Activated gamma-delta T cell treated with anti-CD3 and anti-CD28 coated beads, Interleukin-2, amount 50 U/mL, for 16 hours (primary cell): ENCODE results near the gene MGMT.

ENCODE experiments used
- DNase-seq: peaks from one replicate; pipeline ENCODE4 v3.0.0-alpha.2; 2020; ENCODE audit warnings: low read depth

MGMT gene

GRCh38 chr10:129690248-129691070 lies 223.4 kb downstream of the MGMT start:
- DNase-seq, result no peak

DNA sequence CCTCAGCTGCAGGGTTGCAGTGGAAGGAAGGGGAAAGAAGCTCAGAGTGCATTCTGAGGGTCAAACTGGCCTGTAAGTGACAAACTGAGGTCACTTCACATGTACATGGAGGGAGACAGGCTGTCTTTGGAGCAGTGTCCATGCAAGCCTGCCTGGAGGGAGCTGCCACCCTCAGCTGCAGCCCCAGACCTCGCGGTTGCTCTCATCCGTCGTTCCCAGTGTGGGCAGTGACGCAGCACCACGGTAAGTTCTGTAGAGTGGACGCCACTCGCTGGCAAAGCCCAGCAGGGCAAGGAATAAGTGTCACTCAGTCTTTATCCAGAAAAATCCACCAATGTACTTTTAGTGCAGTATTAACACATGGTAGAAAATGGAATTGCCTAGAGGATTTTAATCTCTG lies 225.7 kb downstream of the MGMT start:
- no peak for DNase-seq

DNA sequence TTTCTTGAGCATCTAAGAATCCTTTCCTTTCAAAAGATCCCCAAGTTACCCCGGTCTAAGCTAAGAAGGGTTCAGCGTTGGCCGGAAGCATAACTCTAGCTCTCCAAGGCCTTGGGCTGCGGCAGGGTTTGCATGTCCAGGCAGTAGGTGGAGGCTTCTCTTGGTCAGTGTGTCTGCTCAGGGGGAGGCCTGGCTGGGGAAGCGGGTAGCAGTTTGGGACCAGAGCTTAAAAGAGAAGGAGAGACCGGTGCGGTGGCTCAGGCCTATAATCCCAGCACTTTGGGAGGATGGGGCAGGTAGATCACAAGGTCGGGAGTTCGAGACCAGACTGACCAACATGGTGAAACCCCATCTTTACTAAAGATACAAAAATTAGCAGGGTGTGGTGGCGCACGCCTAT lies 226.3 kb downstream of the MGMT start:
- no peak for DNase-seq

GRCh38 chr10:129694184-129694583 lies 227.1 kb downstream of the MGMT start:
- DNase-seq, result no peak

DNA sequence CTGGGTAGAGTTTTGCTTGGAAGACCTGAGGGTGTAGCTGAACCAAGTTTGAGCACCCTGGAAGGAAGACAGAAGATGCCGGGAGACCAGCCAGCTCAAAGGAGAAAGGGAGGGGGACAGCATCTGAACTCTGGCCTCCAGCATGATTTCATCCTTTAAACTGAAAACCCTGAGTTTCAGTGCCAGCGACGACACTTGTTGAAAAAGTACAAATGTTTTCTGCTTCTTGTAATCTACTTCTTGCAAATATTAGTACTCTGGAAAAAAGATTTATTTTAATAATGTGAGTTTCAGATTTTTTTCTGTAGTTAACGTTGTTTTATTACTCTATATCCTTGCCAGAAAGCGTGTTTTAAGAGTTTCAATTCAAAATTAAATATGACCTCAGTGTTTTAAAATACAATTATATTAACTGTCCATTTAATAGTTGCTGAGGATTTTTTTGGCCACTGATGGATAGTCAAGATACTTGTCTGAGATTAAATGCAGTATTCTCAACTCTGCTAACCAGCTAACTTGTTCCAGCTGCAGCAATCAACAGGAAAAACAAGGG lies 227.7 kb downstream of the MGMT start:
- no peak for DNase-seq

DNA sequence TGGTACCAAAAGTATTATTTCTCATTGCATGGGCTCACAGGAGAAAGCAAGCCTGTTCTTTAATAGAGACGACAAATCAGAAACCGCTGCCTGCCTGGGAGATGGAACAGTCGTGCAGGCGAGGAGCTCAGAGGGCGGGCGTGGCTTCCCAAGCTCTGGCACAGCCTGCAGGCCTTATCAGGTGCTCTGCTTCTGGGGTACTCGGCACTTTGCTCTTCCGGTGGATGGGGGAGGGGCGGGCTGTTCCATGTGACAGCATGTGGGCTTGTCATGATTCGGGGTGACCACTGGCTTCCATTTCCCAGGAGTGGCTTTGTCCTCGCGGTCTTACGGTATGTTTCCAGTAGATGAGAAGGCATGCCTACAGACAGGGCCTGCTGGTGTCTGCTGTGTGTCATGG lies 228.6 kb downstream of the MGMT start:
- no peak for DNase-seq

DNA sequence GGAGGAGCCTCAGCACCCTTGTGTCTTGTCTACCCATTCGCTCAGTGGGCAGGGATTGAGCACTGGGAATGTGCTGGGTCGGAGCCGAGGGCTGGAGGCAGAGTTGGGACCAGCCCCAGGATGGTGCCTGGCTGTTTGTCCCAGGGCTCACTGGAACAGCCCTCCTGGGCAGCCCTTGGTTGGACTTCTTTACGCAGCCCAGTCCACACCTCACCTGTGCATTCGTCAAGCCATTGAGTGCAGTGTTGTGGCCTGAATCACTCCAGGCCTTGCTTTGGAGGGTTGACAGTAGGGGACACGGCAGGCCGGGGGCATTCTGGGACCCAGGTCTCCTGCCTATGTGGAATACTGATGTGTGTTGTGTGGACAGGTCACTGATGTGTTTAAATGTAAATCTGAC lies 229.6 kb downstream of the MGMT start:
- no peak for DNase-seq

DNA sequence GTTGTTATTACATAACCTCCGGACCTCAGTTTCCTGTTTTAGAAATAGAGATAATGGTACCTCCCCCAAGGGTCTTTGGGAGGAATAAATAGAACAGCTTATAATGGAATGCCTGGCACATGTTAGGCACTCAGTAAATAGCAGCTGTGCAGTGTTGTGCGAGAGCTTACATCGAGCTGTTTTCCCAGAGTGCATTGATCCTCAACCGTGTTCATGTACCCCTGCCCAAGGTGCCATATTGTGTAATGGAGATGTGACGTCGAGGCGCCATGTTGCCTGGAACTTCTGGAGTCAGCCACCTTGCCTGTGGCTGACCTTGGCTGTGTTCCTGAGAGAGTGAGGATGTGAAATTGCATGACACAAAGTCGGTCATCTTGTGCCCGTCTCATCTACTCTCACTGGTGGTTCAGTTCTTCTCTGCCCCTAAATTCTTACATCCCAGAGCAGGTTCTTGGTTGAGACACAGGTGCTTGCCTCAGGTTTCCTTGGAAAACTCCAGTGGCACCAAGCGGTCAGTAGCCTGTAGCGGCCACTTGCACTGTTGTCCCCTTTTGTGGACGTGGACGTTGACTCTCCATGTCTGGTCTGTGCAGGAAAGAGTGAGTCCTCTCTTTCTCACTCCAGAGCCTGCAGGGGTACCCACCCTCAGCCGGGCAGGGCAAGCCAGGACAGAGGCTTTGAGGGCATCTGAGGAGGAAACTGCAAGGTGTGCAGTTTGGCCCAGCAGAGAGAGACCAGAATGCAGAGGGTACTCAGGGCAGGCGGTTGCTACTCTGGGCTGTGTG lies 230.6 kb downstream of the MGMT start:
- no peak for DNase-seq

GRCh38 chr10:129699722-129700340 lies 232.8 kb downstream of the MGMT start:
- no peak for DNase-seq

GRCh38 chr10:129702605-129703004 lies 235.6 kb downstream of the MGMT start:
- DNase-seq, result no peak

GRCh38 chr10:129703287-129704137 lies 236.5 kb downstream of the MGMT start:
- no peak for DNase-seq

DNA sequence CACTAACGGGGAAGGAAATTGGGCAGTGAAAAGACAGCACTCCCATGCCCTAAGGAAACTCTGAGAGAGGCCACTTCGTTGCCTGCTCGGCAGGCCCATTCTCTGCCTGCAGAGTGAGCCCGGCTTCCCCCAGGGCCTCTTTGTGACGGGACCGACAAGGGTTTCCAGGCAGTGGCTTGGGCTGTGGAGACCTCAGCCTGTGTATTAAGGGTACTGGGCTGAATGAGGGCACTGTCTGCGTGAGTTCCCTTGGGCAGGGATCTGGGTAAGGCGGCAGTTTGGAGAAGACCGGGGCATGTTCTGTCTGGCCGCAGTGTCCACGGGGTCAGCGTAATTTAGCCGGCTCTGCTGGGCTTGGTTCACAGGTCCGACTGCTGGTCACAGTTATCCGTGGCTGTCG lies 237.2 kb downstream of the MGMT start:
- no peak for DNase-seq

DNA sequence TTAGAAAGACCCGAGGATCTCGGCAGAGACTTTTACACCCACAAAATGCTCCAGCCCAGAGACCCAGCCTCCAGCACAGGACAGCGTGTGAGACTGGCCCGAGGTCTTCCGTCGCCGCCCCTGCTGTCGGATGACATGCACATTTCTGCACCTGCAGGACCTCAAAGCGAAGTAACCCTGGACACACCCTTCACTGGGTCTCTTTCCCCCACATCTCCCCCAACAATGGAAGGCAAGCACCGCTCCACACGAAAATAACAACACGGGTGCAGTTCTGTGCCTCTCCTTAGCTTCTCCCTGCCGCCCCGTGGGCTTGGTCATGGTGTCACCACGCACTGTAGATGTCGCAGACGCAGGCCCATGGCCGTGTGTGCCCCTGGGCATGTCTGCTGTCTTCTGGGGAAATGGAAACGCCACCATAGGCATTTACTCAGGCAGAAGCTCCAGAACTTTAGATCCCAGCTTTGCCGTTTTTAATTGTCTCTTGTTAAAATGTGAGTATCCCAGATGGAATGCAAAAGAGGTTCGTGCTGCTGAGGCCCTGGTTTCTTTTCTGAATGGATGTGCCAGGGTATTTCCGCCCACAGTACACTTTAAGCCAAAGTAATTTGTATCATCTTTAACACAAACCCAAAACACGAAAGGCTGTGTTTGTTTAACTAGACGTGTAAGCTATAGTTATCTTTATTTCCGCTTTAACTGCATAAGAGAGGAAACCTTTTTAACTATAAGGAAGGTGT lies 237.9 kb downstream of the MGMT start:
- DNase-seq, result no peak

GRCh38 chr10:129705676-129706075 lies 238.6 kb downstream of the MGMT start:
- DNase-seq, result no peak

GRCh38 chr10:129706081-129706480 lies 239.0 kb downstream of the MGMT start:
- no peak for DNase-seq

- DNase-seq, result no peak
These were observed 239.5 kb downstream of the MGMT start for GRCh38 chr10:129706523-129706922.

DNA sequence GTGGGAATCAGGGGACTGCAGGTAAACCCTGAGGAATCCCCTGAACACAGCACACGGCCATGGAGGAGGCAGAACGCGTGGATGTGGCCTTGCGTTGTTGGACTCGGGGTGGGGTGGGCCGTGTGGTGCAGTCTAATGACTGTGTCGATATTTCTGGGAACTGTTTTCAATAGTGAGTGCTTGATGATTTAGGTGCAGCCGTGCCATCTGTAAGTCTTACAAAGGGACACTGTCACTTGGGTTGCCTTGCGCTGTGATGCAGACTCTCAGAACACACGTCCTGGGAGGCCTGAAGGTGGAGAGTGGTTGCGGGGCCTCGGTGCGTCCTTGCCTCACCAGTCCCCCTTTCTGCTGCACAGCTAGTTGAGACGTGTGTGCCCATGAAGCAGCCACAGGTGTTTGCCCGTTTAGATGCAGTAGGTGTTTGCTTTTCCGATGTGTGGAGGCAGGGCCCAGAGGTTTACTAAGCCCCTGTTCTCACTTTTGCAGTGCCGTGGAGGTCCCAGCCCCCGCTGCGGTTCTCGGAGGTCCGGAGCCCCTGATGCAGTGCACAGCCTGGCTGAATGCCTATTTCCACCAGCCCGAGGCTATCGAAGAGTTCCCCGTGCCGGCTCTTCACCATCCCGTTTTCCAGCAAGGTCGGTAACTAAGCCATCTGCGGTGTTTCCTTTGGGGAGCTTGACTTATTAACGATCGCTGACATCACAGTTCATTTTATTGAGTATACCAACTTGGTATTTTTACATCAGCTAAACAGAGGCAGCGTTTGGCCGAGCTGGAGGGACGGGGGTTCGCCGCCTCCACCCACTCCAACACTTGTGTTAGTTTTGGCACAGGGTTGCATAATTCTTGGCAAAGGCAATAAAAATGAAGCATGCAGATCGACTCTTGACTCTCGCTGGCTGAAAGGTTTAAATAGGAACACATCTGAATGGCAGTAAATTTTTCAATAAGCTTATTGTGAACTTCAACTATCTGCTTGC lies 240.7 kb downstream of the MGMT start:
- DNase-seq, result no peak

GRCh38 chr10:129709101-129709500 lies 242.1 kb downstream of the MGMT start:
- no peak for DNase-seq

- DNase-seq, result no peak
These were observed 242.8 kb downstream of the MGMT start for GRCh38 chr10:129709627-129710509.
